Urothelium cell line (cell line): Measurements from ENCODE around the gene ADD2.

Experiments
- DNase-seq: peaks from one replicate; pipeline ENCODE4 v3.0.0; 2011; ENCODE audit warnings: low spot score, mixed read lengths
- FAIRE-seq: peaks from 2 replicates; lab custom pipeline; 2011; peaks lifted over from hg19 to GRCh38; lab: Jason Lieb, UNC

ADD2 gene

DNA sequence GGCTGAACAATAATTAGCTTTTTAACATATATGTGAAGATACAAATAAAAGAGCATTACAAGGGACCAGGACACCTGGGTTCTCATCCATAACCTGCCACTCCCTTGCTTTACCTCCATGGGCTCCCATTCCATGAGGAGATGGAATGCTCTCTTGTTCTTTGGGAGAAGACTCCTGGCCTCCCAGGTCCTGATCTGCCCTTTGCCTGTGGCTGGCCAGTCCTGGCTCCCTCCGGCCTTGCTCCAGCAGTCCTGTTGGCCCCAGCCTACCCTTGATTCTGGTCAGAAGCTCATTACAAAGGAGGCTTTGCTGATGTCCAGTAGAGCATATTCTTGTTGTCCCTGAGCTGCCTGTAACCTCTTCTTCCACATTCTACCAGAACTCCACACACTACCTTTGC, 60.3 kb downstream of the ADD2 start:
- FAIRE-seq (no peak), DNase-seq (no peak)

DNA sequence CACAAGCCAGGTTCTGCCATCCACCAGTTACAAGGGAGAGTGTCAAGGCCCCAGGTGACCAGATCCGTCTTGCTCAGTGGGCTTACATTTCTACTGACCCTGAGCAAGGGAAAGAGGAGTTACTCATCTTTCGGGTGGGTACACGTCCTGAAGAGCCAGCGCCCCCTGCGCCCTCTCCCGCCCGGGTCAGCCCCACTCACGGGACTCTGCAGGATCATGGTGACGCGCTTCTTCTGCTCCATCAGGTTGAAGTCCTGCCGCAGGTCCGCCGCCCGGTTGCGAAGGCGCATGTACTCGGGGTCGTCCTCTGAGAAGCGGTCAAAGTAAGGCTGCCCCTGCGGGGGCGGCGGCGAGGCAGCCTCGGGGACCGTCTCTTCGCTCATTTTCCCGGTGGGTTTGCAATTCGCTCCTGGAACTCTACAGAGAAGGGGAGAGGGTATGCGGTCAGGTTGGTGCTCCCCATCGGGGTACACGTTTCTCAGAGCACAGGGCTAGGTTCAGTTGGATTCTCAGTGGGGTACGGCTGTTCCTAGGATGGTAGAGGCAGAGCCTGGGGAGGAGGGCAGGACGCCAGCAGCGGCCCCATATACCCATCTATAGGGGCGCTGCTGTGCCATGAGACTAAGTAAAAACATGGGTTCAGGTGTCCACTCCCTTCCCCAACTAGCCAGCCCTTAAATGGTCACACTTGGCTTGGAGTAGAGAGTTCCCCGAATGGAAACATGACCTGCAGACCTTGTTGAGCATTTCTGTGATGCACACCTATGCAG, 61.8 kb downstream of the ADD2 start:
- no peak for DNase-seq

GRCh38 chr2:70705160-70705850, 62.7 kb downstream of the ADD2 start:
- FAIRE-seq (no peak), DNase-seq (no peak)

More for the DNA sequence above, 61.8 kb downstream of the ADD2 start:
- no peak for FAIRE-seq

GRCh38 chr2:70703900-70704549, 64.0 kb downstream of the ADD2 start:
- FAIRE-seq (no peak), DNase-seq (peak; percentile 56)

- FAIRE-seq (no peak), DNase-seq (no peak)
These were observed 65.1 kb downstream of the ADD2 start for GRCh38 chr2:70702711-70703395.

GRCh38 chr2:70698847-70699246, 69.2 kb downstream of the ADD2 start:
- no peak for FAIRE-seq

GRCh38 chr2:70697603-70698383, 70.2 kb downstream of the ADD2 start:
- no peak for FAIRE-seq
- DNase-seq = no peak

More at GRCh38 chr2:70698847-70699246, 69.2 kb downstream of the ADD2 start:
- DNase-seq = no peak

DNA sequence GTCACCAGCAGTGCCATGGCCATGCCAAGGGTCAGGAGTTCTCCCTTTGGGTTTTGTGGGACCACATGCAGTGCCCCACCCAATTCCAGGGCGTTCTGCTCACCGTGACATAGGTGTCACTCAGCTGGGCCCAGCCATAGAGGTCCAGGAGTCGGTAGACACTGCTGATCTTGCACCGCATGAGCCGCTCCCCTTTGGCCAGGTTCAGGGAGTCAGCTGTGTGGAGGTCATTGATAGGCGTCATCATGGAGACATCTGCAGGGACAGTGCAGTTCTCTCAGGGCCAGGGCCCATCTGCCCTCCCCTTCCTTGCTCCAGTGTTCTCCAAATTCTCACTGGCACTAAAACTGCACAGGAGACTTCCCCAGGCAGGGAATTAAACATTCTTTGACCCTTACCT, 71.9 kb downstream of the ADD2 start:
- no peak for FAIRE-seq
- no peak for DNase-seq

DNA sequence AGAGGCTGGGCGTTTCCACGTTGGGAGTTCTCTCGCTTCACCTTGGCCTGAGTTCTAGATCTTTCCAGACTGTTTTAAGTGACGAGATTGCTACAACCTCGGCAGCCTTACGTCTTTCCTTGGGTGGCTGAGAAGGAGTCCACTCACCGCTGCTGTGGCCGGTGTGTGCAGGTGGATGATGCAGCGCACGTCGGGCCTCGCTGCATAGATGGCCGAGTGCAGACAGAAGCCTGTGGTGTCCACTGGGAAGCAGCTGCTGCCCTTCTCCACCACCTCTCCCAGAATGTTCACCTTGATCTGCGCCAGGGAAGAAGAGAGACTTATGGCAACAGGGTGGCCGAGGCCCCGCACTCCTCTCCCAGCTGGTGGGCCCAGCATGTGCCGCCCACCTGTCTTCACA, 75.7 kb downstream of the ADD2 start:
- FAIRE-seq = no peak

DNA sequence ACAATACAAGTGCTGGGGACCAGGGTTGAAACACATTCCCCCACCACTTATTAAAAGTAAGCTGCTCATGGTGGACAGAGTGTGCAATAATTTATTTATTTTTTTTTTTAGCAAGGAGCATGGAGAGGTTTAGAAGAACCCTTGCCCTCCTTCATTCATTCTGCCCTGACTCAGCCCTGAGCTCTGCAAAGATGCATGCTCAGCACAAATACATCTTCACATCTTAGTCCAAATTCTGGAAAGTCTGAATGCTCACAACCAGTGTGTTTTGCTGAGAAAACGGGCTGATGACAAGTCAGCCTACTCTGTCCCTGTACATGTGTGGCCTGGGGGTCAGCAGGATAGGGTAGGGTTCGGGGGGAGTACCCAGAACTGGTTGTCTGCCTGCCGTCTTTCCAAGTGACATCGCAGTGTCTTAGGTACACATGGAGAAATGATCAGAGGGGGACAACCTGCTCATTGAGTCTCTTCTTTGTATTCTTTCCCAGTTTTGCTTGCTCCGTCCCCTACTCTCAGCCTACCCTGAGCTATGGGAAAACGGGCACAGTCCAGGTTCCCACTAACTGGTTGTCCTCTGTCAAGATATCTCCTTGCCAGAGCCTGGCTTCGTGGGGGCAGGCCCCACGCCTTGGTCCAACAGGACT, 76.4 kb downstream of the ADD2 start:
- FAIRE-seq (no peak), DNase-seq (no peak)

More for the DNA sequence above, 75.7 kb downstream of the ADD2 start:
- no peak for DNase-seq

- FAIRE-seq = no peak
- DNase-seq = no peak
These were observed 77.2 kb downstream of the ADD2 start for GRCh38 chr2:70690846-70691245.

DNA sequence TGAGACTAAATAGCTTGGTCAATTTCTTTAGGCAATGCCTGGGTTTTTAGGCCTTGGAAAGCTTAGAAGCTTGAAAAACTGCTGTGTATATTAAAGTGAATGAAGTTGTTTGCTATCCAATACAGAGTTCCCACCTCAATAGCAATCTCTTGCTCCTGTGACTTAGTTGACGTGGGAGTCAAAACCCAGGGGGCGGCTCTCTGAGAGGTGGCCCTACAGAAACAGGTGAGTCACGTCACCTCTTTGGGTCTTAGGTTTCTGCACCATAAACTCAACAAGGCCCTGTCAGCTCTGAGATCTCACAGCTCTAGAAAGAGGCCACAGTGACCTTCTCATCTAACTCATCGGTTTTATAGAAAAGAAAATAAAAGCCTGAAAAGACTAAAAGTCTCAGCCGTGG, 79.6 kb downstream of the ADD2 start:
- DNase-seq (no peak), FAIRE-seq (no peak)

DNA sequence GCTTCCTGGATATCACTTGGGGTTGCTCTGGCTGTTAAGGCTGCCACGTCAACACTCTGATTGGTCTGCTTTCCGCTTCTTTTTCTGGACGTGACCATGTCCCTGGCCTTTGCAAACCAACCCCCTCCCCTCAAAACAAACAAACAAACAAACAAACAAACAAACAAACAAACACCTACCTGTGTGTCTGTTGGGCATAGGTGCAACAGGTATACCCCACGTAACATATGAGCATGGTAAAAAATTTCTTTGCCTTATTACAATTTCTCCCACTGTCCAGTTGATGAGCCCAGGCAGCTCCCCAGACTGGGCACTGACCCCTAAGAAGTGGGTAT, 80.6 kb downstream of the ADD2 start:
- DNase-seq (no peak), FAIRE-seq (no peak)

GRCh38 chr2:70686577-70687460, 81.2 kb downstream of the ADD2 start:
- DNase-seq = peak; percentile 96
- peak; percentile 52 for FAIRE-seq

GRCh38 chr2:70685771-70686171, 82.2 kb downstream of the ADD2 start:
- no peak for DNase-seq
- FAIRE-seq = no peak

DNA sequence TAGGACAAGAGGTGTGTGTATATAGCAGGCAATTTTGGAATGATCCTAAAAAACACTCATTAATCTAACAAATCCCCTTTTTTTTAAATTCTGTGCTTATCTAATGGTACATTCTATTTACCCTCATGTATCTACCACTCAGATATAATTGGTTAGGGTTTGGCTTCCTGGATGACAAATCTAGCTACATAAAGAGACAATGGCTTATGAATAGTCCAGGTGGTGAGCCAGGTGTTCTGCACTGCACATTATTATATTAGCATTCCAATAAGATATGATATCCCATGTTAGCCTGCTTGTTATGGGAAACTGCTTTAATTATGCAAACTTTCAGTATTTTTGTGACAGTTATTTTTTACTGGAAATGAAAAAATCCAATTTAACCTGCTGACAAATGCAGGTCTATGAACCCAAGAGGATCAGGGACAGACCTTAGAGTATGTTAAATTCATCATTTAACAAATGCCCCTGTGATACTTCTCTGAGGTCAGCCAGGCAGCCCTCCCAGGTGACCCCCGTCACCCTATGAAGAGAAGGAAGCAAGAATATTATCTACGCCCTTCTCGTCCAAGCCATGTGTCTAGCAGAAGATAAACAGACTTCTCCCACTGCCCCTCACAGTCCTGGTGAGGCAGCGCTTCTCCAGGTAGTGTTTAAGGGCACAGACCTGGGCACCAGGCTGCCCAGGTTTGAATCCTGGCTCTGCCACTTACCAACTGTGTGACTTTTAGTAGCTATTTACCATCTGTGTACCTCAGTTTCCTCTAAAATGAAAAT, 83.0 kb downstream of the ADD2 start:
- FAIRE-seq = no peak
- no peak for DNase-seq

DNA sequence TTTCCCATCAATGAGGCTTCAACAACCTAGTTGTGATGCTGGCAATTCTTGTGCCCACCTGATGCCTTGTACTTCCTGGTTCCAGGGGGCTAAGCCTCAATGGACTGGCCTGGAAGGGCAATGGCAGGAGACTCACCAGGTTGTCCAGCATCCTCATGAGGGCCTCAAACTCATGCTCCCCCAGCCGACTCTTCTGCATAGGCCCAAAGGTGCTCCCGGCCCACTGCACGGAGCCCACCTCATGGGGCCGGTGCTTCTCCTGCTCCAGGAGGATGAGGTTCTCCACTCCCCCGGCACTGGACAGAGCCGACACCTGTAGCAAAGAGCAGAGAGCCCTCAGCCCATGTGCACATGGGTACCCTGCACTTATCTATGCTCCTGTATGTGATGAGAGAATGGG, 84.5 kb downstream of the ADD2 start:
- FAIRE-seq (no peak), DNase-seq (no peak)

DNA sequence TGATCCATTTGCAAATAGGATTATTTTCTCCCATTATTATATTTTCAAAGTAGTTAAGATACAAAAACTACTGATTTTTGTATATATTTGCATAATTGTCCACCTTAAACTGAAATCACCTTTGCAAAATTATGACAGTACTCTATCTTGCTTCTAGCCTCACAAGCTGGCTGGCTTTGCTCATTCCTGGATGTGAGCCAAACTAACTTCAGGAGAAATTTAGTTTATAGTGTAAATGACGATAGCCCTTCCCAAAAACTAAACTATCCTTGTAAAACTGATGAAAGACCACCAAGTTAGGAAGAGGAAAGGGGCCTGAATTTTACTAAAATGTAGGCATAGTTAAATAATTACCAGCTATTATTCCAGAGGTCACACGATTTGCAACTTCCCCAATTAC, 87.3 kb downstream of the ADD2 start:
- DNase-seq (no peak), FAIRE-seq (no peak)
